GM12892 (cell line): ENCODE measurements around the gene CELA3A.
A peak's percentile ranks its signal among the peaks of the same experiment; 100 is the strongest.

Experiments used
- POLR2A ChIP-seq: IDR thresholded peaks from 2 replicates; pipeline ENCODE4 v1.6.1; 2011; ENCODE audit warnings: low read depth, low read length, control low read depth
- POLR2AphosphoS5 ChIP-seq: IDR thresholded peaks from 2 replicates; pipeline ENCODE4 v1.6.1; 2011; ENCODE audit warnings: low read depth, low read length, control low read depth
- TAF1 ChIP-seq: IDR thresholded peaks from 2 replicates; pipeline ENCODE4 v1.6.1; 2011; ENCODE audit warnings: low read depth, mild to moderate bottlenecking, control low read depth, low read length, borderline replicate concordance

DNA sequence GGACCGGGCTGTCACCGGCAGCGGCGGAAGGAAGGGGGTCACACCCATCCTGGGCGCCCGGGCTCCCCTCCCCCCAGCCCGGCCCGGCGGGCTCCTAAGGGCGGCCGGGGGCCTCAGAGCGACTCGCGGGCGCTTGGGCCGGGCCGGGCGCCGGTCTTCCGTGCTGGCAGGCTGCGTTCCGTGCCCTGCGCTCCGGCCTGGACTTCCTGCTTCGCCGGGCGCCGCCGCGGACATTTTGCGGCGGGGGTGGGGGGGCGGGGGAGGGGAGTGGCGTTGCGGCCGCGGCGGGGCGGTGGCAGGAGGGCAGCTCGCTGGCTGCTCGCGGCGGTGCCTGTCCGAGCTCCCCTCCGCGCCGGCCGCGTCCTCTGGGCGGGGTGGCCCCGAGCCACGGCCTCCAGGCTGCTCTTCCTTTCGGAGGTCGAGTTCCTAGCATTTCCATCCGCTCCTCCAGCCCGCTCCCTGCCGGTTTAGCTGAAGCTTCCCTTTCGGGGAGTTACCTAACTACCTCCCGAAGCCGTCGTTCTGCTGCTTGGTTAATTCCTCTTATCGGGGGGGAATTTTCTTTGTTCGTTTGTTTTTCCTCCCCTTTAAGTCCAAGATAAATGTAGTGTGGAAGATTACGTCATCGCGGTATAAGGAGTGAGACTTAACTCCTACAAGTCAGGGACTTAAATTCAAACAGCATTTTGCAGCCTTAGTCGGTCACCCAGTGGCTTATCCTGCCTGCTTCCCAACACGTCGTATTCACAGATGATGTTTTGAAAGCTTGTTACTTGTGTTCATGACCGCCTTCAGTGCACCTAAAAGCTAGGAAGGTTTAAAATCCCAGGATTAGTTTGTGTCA lies 51.8 kb downstream of the CELA3A start:
- TF ChIP-seq POLR2A: peak; percentile 19; the same call in 1 of the 2 replicates
- TF ChIP-seq POLR2AphosphoS5: 0 out of 2 replicates have a peak, but pooled peaks have one; percentile 38
- peak; percentile 14; the same call in 1 of the 2 replicates for TF ChIP-seq TAF1
